CD4-positive, alpha-beta T cell treated with Interleukin-12 subunit alpha and Interleukin-12 subunit beta, for 1 hour (primary cell): ENCODE results near the gene PFKFB3.
"Not testable (repeated sequence)": the region's sequence is repeated elsewhere in the genome, so short reads cannot be mapped to it uniquely, and the experiment has no call there.

ENCODE experiments used
- DNase-seq: peaks from one replicate; pipeline ENCODE4 v3.0.0-alpha.2; 2020

The PFKFB3 gene

DNA sequence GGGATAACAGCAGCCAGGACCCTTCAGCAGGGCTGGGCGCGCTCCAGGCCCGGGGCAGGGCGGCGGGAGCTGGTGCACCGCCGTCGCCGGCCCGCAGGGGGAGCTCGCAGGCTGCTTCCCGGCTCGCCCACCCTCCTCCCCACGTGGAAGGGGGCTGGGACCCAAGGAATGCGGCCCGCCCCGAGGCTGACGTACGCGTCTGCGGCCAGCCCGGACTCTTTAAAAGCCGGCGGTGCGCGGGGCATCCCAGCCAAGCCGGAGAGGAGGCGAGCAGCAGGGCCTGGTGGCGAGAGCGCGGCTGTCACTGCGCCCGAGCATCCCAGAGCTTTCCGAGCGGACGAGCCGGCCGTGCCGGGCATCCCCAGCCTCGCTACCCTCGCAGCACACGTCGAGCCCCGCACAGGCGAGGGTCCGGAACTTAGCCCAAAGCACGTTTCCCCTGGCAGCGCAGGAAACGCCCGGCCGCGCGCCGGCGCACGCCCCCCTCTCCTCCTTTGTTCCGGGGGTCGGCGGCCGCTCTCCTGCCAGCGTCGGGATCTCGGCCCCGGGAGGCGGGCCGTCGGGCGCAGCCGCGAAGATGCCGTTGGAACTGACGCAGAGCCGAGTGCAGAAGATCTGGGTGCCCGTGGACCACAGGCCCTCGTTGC lies at the start of gene PFKFB3:
PFKFB3 (plus strand) TSS at position 249 of the 647 bp plus-strand sequence; CDS start at position 578, 329 bp downstream.
- DNase-seq = peak; percentile 91

DNA sequence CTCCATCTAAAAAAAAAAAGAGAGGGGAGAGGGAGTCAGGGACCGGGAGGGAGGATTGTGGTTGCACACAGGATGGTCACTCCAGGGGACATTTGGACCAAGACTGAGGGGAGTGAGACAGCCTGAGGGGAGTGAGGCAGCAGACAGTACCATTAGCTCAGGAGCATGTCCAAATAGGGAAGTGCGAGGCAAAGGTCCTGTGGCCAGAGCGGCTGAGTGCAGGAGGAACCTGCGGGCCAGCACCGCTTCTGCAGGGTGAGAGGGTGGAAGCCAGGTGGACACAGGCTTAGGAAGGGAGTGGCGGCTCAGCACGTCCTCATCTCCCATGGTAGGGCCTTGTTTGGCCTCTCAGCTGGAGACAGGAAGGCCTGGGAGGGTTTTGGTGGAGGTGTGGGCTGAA lies 48.9 kb upstream of the PFKFB3 start:
- no peak for DNase-seq

DNA sequence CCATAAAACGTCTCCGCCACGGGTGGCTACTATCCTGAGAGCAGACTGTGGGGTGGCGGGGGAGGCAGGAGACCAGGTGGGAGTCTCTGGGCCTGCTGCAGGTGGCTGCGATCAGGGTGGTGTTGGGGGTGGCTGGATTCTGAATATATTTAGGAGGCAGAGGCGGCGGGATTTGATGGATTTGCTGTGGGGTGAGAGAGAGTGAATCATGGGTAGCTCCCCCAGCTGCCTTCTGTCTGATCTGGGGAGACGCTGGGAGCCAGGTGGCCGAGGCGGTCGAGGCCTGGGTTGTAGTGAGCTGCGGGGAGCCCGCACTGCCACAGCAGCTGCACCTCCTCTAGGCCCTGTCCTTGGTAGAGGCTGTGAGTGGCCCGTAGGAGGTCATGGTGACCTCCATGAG lies 48.2 kb upstream of the PFKFB3 start:
- no peak for DNase-seq

DNA sequence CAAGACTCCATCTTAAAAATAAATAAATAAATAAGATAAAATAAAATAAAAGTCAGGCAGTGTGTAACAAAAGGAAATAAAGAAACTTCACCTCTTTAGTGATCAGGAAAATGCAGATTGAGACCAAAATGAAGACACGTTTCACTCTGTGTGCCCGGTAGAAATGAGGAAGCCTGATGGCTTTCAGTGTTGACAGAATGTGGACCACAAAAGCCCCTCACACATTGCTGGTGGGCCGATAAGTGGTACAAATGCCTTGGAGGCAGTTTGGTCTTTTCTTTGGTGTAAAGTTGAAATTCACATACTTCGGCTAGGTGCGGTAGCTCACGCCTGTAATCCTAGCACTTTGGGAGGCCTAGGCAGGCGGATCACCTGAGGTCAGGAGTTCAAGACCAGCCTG lies 44.5 kb upstream of the PFKFB3 start:
- no peak for DNase-seq

DNA sequence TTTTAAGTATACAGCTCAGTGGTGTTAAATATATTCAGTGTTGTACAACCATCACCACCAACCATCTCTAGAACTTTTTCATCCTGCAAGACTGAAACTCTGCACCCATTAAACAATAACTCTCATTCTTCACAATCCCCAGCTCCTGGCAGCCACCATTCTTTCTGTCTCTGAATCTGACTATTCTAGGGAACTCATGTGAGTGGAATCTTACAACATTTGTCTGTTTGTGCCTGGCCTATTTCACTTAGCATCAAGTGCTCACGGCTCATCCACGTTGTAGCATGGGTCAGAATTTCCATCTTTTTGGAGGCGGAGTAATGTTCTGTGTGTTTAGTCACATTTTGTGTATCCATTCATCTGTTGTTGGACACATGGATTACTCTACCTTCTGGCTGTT lies 40.8 kb upstream of the PFKFB3 start:
- no peak for DNase-seq

DNA sequence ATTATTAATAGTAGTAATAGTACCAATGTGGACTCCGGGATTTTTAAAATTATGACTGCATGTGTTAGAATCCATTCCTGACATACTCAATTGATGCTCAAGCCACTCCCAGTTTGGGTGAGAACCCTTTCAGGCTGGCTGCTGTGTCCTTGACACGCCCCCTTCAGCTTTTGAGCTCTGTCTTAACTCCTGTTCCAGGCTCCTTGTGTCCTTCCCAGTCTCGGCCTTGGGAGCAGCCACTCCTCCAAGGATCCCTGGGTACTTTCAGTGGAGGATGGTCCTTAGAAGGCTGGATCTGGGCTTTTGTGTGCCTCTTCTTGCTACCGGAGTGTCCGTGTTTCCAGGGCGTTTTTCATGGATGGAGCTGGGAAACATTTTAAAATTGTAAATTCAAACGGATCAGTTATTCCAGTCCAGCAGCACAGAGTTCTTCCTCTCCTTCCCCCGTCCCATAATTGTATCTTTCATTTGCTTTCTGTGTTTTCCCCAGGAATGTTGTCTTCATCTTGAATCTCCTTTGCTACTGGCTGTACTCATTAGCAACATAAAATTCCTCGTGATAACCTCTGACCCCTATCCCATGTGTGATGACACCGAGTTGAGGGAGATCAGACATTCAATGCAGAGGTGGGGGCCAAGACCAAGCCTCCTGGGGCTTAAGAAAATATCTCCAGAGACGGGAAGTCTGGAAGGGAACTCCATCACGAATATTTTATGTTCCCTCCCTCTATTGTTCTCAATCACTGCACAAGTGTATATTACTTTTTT lies 40.0 kb upstream of the PFKFB3 start:
- DNase-seq = no peak

DNA sequence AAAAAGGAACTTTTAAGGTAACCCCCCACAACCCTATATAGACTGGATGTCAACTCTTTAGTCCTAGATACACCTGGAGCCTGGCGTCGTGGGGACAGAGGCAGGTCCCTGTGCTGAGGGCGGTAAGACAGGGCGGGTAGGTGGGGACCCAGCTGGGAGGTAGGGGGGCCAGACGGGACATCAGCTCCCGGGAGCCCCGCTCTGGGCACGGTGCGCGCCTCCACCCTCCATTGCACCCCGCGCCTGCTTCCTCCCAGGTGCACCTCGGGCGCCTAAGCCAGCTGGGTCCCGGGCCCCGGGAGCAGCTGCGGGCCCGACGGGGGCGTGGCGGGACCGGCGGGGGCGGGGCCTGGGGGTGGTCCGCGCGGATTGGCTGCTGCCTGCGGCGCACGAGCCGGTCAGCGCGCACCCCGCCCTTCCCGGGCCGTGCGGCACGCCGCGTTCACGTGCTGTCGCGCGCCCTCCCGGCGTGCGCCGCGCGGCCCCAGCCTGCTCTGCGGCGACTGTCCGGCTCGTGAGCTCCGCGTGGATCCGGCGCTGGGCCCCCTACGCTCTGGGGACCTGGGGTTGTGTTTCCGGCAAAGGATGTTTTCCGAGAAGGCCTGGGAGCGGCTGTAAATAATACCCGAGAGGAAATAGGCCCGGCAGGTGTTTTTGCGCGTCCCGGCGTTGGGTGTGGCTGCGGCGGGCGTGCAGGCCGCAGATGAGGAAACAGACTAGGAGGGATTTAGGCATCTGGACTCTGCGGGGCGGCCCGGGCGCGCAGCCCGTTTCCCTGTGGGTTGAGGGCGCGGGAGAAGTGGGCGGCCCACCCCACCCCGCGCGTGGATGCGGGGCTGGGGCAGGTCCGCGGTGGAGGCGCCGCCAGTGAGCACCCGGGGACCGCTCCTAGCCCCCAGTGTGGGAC lies 39.1 kb upstream of the PFKFB3 start:
- DNase-seq = peak; percentile 93

DNA sequence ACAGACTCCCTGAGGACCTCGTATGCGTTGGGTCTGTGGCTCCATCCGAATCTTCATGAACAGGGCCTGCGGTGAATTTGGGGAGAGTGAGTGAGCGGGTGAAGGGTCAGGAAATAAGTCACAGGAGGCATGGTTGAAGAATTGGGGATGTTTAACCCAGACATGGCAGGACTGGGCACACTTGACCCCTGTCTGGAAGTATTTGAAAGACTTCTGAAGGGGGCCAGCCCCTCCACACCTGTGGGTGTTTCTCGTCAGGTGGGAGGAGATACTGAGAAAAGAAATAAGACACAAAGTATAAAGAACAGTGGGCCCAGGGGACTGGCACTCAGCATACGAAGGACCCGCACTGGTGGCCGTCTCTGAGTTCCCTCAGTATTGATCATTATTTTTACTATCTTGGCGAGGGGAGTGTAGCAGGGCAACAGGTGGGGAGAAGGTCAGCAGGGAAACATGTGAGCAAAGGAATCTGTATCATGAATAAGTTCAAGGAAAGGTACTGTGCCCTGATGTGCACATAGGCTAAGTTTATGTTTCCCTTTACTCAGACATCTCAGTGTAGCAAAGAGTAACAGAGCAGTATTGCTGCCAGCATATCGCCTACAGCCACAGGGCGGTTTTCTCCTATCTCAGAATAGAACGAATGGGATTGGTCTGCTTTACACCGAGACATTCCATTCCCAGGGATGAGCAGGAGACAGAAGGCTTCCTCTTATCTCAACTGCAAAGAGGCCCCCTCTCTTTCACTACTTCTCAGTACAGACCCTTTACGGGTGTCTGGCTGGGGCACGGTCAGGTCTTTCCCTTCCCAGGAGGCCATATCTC lies 38.2 kb upstream of the PFKFB3 start:
- no peak for DNase-seq

DNA sequence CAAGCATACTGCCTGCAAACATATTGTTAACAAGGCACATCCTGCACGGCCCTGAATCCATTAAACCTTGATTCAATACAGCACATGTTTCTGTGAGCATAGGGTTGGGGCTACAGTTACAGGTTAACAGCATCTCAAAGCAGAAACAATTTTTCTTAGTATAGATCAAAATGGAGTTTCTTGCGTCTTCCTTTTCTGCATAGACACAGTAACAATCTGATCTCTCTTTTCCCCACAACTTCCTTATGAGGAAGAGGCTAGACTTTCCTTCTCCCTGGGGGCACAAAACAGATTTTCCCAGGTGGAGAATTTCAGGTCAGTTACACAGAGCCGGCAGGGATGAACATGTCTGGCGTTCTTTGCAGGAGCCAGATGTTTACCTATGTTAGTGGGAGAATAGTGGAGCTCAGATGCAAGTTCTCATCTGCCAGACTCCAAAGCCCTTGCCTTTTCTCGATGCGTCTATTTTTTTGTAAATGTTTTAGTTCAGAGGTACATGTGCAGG lies 37.5 kb upstream of the PFKFB3 start:
- no peak for DNase-seq

DNA sequence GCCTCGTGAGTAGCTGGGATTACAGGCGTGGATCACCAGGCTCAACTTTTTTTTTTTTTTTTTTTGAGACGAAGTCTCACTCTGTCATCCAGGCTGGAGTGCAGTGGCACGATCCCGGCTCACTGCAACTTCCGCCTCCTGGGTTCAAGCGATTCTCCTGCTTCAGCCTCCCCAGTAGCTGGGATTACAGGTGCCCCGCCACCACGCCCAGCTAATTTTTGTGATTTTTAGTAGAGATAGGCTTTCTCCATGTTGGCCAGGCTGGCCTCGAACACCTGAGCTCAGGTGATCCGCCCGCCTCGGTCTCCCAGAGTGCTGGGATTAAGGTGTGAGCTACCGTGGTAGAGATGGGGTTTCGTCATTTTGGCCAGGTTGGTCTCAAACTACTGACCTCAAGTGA lies 36.8 kb upstream of the PFKFB3 start:
- not testable (repeated sequence) for DNase-seq

DNA sequence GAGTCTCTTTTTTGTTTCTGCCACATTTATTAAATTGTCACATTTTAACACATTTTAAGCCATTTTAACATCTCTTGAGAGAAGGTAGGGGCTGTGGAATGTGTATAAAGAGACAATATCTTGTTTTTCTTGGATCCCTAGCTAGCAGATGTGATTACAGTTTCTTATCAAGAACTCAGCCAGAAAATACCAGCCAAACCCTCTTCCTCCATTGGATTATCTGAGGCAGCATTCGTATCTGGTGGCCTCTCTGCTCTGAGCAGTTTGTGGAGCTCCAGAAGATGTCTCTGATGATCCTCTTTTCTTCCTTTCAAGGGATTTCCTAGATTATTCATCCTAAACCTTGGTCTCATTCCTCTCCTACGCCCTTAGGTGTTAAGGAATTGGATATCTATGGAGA lies 35.3 kb upstream of the PFKFB3 start:
- no peak for DNase-seq

DNA sequence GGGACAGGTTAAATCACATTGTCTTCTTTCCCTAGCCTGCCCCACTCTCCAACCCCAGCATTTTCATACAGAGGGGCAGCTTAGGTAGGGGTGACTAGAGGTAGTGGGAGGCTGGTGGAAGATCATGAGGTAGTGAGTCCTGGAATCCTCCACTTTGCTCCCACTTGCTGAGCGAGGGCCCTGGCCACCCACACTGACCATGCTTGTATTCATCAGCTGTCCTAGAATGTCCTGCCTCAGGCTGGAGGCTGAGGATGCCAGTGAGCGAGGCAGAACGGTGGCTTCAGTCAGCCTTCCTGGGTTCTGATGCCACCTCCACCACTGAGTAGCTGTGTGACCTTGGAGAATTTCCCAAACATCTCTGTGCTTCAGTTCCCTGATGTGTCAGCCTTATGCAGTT lies 34.6 kb upstream of the PFKFB3 start:
- DNase-seq = no peak

DNA sequence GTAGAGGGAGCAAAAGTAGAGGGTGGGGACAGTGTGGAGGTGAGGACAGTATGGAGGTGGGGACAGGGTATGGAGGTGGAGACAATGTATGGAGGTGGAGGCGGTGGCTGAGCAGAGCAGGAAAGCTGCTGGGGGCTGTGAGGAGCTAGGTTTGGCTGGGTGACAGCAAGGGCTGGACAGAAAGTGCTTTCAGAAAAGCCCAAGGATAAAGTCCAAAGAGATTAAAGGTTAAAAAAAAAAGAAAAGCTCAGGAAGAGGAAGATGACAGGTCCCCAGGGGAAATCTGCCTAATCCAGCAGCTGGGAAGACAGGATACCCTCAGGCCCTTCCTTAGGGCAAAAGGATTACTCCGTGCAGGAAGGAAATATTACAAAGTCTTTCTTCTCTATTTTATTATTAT lies 32.1 kb upstream of the PFKFB3 start:
- no peak for DNase-seq

DNA sequence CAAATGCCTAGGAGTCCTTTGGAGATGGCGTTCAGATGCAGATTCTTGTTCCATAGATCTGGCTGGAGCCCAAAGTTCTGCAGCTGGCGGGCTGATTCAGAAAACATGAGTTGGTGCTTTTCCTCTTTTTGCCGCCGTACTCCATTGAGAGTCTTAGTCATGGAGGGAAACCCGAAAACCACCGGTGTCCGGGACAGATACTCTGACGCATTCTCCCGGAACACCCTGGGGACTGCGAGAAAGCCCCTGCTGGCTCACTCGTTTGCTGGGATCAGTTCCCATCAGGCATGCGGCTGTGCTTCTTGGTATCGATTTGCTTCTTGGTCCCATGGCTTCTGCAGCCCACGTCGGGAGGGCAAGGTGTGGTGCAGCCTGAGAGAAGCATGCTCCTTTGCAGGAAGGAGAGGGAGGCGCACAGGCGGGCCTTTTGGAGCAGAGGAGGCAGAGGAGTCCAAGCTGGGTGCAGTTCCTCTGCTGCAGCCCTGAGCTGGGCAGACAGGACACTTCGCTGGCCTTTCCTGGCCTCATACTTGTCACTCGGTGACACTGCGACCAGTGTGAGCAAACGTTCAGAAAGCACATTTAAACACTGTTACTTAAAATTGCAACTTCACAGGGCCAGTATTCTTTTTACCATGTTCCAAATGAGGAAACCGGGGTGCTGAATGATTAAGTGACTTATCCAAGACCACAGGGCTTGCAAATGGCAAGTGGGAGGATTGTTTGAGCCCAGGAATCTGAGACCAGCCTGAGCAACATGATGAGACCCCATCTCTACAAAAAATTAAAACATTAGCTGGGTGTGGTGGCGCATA lies 30.6 kb upstream of the PFKFB3 start:
- DNase-seq = no peak

DNA sequence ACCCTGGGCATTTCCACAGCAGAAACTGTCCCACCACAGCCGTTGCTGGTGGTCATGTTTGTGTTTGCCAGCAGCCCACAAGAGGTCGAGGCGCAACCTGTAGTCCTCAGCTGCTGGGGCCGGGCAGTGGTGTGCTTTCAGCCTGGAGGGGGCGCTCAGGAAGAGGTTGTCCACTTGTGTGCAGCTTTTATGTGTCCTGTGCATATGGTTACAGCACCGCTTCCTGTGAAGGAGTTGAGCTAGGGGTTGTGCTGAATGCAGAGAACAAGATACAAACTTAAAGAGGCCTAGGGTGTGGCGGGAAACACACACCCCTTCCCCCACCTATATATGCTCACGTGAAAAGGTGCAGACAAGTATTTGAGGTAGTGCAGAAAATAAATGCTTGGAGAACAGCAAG lies 29.5 kb upstream of the PFKFB3 start:
- peak; percentile 65 for DNase-seq

DNA sequence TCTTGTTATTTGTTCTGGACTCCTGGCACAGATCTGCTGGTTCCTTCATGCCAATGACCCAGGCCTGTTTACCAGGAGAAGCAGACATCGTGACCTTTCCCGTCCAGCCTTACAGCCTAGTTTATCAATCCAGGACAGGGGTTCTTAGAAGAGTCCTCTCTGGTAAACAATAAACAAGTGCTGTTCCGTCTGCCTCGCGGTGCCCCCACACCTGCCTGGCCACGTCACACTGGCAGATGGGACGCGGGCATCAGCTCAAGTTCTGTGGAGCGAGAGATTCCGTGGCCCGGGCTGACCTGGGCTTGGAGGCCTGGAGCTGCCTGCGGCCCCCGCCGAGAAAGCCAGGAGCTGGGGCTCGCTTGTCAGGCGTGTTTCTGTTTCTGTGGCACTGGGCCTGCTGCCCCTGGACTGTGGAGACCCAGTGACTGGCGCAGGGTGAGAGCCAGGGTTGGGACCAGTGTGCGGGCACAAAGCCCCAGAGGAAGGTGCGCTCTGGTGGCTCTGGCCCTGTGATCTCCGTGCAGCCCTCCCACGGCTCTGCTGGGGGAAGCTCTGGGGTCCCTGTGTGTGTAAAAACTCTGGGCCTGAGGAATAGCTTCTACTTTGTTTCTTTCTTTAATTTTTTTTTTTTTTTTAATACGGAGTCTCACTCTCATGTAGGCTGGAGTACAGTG lies 28.4 kb upstream of the PFKFB3 start:
- DNase-seq = no peak

DNA sequence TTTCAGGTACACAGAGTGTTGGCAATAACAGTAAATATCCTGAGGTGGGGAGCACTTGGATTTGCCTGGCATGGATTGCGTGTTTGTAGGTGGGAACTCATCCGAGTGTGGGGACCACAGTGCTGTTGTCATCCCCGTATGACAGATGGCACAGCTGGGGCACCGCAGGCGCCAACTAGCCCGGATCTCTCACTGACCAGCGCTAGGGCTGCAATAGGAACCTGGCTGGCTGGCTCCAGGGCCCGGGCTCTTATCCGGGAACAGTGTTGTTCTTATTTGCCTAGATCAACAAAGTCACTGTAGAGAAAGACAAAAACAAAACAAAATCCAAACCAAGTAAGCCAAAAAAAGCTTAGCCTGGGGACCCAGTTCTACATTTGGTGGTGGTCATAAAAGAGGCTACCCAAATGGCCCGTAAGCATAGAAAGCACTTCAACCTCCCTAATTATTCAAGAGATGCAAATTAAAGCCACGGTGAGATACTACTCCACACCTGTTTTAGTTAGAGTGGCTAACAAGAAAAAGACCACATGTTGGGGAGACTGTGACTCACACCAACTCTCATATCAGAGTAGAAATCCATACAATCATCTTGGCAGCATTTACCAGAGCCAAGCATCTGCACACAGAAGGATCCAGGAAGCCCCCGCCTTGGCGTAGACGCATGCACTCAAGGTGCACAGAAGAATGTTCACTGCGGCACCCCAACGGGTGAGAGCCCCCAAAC lies 27.2 kb upstream of the PFKFB3 start:
- DNase-seq = no peak

DNA sequence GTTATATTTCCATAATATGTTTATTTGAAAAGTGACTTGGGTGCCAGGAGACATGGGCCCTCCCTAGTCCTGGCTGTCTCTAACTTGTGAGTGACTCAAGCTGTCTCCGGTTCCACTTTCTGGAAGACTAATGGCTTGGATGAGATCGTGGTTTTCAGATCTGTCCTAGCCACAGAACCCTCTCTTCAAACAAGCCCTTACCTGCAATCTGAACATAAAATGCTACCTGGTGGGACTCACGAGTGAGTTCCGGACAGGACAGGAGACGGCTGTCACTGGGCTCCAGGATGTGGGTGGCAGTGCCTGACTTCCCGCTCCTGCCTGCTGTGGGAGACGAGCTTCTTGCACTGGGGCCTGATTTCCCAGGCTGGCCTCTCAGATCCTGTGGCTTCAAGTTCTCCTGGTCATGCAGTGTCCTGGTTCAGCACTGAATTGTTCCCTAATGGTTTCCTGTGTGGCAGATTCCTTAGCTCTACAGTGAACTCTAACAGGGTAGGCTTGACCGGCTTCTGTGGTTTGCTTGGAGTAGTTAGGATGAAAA lies 26.0 kb upstream of the PFKFB3 start:
- DNase-seq = no peak

DNA sequence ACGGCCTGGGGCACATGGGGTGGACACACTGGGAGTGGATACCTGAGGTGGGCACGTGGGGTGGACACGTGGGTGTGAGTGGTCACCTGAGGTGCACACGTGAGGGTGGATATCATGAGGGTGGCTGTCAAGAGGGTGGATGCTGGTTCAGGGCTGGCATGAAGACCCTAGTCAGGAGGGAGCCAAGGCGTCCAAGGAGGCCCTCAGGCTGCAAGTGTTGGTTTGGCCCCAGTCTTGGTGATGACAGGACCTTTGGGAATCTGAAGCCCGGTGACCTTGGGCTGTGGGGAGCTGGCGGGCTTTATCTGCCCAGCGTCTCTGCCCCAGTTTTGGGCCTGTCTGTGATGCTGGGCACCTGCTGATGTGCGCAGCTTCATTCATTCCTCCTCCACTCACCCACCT lies 24.9 kb upstream of the PFKFB3 start:
- no peak for DNase-seq

DNA sequence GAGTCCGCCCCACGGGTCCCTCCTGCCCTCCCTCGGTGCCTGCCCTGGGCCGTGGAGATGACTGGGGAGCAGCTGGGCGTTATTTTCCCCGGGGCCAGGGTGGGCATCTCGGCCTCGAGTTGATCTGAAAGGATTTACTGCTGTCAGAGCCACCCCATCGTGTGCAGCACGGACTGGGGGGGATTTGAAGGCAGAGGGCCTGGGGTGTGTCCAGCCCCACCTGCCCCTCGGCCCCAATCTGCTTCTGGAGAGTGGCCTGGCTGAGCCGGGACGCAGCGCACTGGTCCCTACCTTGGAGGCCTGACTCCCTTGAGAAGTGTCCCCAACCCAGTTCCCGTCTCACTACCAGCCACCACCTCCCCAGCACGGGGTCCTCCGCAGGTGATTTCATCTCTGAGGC lies 24.2 kb upstream of the PFKFB3 start:
- DNase-seq = no peak
